ENCODE results near the gene ATXN1.

- TF ChIP-seq CTCF (IDR thresholded peaks at IDR 0.05) (peak; percentile 93 to 97 (median 94)), POLR2A (IDR thresholded peaks at IDR 0.05; ENCODE audit: low read depth) (no peak), EP300 (IDR thresholded peaks at IDR 0.05) (no peak)
Observed at GRCh38 chr6:16770701-16771569, 9.7 kb upstream of the ATXN1 start.
